Measurements from ENCODE around the gene HTT. TPM values are rescaled to one million over a fixed set of nuclear protein-coding genes. Genes with fewer than 3 reads are reported as not detected.

HTT gene
- total and polyA plus RNA-seq, 2 of the 8 experiments (the other 6 are each of a cell fraction or from before 2014, with no cell fraction given): 24.0 to 71.0 TPM

DNA sequence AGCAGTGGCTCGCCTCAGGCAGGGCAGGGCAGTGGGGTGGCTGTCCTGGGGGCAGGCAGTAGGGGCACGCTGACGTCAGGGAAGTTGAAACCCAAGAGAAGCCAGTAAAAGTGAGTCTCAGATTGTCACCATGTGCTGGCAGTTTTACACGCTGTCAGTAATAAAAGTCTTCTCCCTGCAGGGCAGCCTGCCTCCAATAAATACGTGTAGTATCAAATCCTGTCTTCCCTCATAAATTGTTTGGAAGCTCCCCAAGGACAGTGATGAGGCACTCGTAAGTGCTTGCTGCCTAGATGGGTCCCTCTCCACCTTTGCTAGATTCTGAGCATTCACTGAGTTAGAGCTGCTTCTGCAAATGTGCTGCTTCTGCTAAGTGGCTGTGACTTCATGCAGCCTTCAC lies 113.6 kb downstream of the HTT start:
- Histone ChIP-seq H2AFZ (ENCODE audit: low read length) (no peak overlapping the region), H3K27me3 (replicated peaks in 1 of 4; ENCODE audit: control insufficient read depth in 3 of 4, extremely low read depth in 1 of 4, insufficient read depth in 3 of 4, low read length in 3 of 4) (no peaks in the 10 kb centered on the region), H2BK15ac (ENCODE audit: low read length) (no peak overlapping the region), H3K79me1 (ENCODE audit: low read depth, low read length) (no peaks in the 10 kb centered on the region), H3K56ac (replicated peaks; ENCODE audit: insufficient read length, low read depth, low read length) (no peak overlapping the region), H4K20me1 (replicated peaks in 1 of 2; ENCODE audit: control insufficient read depth in 1 of 2, insufficient read depth in 2 of 2, low read length in 2 of 2) (peaks cover 2% of the 10 kb centered on the region in 2 experiments), H3K9ac (replicated peaks in 1 of 4; ENCODE audit: extremely low read depth in 1 of 4, low read depth in 3 of 4, low read length in 3 of 4) (no peak overlapping the region), H3K36me3 (ENCODE audit: control insufficient read depth in 2 of 4, insufficient read depth in 4 of 4, low read length in 3 of 4) (peaks cover 13 to 41% (median 28%) of the 10 kb centered on the region in 4 experiments), H3K4me1 (replicated peaks in 1 of 4; ENCODE audit: control insufficient read depth in 3 of 4, insufficient read depth in 4 of 4, low read length in 3 of 4) (no peaks in the 10 kb centered on the region), H2BK20ac (ENCODE audit: low read length) (no peak overlapping the region), H4K91ac (replicated peaks; ENCODE audit: insufficient read length, low read length) (no peak overlapping the region), H3K23me2 (ENCODE audit: low read depth, low read length) (no peaks in the 10 kb centered on the region; the same call in none of the 2 replicates), H4K8ac (ENCODE audit: extremely low read depth, insufficient read depth, low read length) (no peak overlapping the region), H2AK5ac (ENCODE audit: low read depth, low read length) (no peak overlapping the region), H3K4me2 (ENCODE audit: insufficient read depth in 1 of 2, low read depth in 2 of 2, low read length in 2 of 2) (no peak overlapping the region), H4K5ac (ENCODE audit: insufficient read length, low read depth, low read length) (no peak overlapping the region), H3K4ac (replicated peaks; ENCODE audit: insufficient read length, low read depth, low read length) (no peak overlapping the region), H3K18ac (ENCODE audit: extremely low read depth, low read length) (no peak overlapping the region), H2BK5ac (ENCODE audit: low read depth, low read length) (no peak overlapping the region), H3K9me3 (ENCODE audit: insufficient read depth in 2 of 2, low read depth in 1 of 2, low read length in 1 of 2) (no peaks in the 10 kb centered on the region), H3K14ac (ENCODE audit: insufficient read length) (no peak overlapping the region), H2BK120ac (replicated peaks; ENCODE audit: low read depth, low read length) (no peak overlapping the region), H3K27ac (ENCODE audit: low read depth, low read length) (no peak overlapping the region), H3K79me2 (ENCODE audit: control insufficient read depth in 1 of 2, insufficient read depth in 2 of 2, low read length in 2 of 2) (no peaks in the 10 kb centered on the region), H3K4me3 (ENCODE audit: extremely low read depth in 1 of 4, insufficient read depth in 2 of 4, low read depth in 3 of 4, low read length in 4 of 4) (no peak overlapping the region), H3K23ac (ENCODE audit: insufficient read length) (no peak overlapping the region), H2BK12ac (ENCODE audit: low read depth, low read length) (no peak overlapping the region)
- CTCF ChIA-PET (ENCODE audit: partially characterized antibody): interaction anchor here (0.8 to 1.0 kb wide), 4 partner anchors 9 to 293 kb away, joined by 3 to 4 read pairs (median 4); no protein-coding TSS in a partner anchor
- POLR2A ChIA-PET (ENCODE audit: partially characterized antibody): interaction anchor here (0.6 kb wide), 1 partner anchor 90 kb away, joined by 3 read pairs; no protein-coding TSS in a partner anchor
- no peak for DNase-seq (ENCODE audit: low read depth in 1 of 2, low spot score in 2 of 2)
- WGBS, 2 experiments (ENCODE audit: extremely low coverage in 1 of 2, insufficient coverage in 1 of 2, insufficient read length in 1 of 2, insufficient replicate concordance in 2 of 2, low coverage in 1 of 2, low lambda C conversion rate in 2 of 2, missing lambda C conversion rate in 1 of 2): 95% methylated on average over 6 of the region's 6 CpGs; no CpG with 5 or more reads in 1 of the 2 experiments
- no peak for FAIRE-seq
- TF ChIP-seq BACH1 (IDR thresholded peaks at IDR 0.05; ENCODE audit: low read length) (no peak), RNF2 (IDR thresholded peaks at IDR 0.05; ENCODE audit: borderline replicate concordance, low read depth, low read length, missing control alignments, poor library complexity, severe bottlenecking) (no peak), ASH2L (IDR thresholded peaks at IDR 0.05; ENCODE audit: low read length) (no peak), CTBP2 (IDR thresholded peaks at IDR 0.05; ENCODE audit: borderline replicate concordance, insufficient read depth, insufficient read length, low read length) (no peak), TEAD4 (IDR thresholded peaks at IDR 0.05; ENCODE audit: low read depth, low read length) (no peak), POLR2AphosphoS5 (IDR thresholded peaks at IDR 0.05; ENCODE audit: low read depth, low read length) (no peak), CHD1 (IDR thresholded peaks at IDR 0.05; ENCODE audit: low read depth, low read length) (no peak), SP1 (IDR thresholded peaks at IDR 0.05; ENCODE audit: low read depth, low read length) (no peak), JUN (IDR thresholded peaks at IDR 0.05; ENCODE audit: low read depth, low read length) (no peak), RFX5 (IDR thresholded peaks at IDR 0.05; ENCODE audit: borderline replicate concordance, low read depth, low read length) (no peak), TAF7 (optimal IDR thresholded peaks at IDR 0.05; ENCODE audit: borderline replicate concordance, low read depth, low read length) (no peak), KDM5A (IDR thresholded peaks at IDR 0.05; ENCODE audit: low read length) (no peak)
- TF ChIP-seq, protein P1, sequence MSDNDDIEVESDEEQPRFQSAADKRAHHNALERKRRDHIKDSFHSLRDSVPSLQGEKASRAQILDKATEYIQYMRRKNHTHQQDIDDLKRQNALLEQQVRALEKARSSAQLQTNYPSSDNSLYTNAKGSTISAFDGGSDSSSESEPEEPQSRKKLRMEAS (IDR thresholded peaks at IDR 0.05): no peak
- TF ChIP-seq, protein P2, sequence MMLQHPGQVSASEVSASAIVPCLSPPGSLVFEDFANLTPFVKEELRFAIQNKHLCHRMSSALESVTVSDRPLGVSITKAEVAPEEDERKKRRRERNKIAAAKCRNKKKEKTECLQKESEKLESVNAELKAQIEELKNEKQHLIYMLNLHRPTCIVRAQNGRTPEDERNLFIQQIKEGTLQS (IDR thresholded peaks at IDR 0.05; ENCODE audit: insufficient read depth, low read depth, low read length): no peak
